Dermis microvascular lymphatic vessel endothelial cell (primary cell): ENCODE data around the gene BOLA2B. TPM values are rescaled to one million over a fixed set of nuclear protein-coding genes. Genes with fewer than 3 reads are reported as not detected.
A peak's percentile ranks its signal among the peaks of the same experiment; 100 is the strongest.
"Not testable (repeated sequence)": the region's sequence is repeated elsewhere in the genome, so short reads cannot be mapped to it uniquely, and the experiment has no call there.

ENCODE experiments used
- DNase-seq, 2 donors: peaks; one replicate each; pipeline versions ENCODE4 v3.0.0 to v3.0.0-alpha.2; 2010; ENCODE audit warnings: low read depth in 2 of 2
- total RNA-seq: library from RNA; depleted of rRNA; stranded (reverse); fragments of >200 nt; gene quantifications from 2 replicates; pipeline ENCODE4 v1.2.1, GENCODE V29; 2014

BOLA2B gene
- total RNA-seq, 1 donor from 2014 or later, result 26.6 TPM

DNA sequence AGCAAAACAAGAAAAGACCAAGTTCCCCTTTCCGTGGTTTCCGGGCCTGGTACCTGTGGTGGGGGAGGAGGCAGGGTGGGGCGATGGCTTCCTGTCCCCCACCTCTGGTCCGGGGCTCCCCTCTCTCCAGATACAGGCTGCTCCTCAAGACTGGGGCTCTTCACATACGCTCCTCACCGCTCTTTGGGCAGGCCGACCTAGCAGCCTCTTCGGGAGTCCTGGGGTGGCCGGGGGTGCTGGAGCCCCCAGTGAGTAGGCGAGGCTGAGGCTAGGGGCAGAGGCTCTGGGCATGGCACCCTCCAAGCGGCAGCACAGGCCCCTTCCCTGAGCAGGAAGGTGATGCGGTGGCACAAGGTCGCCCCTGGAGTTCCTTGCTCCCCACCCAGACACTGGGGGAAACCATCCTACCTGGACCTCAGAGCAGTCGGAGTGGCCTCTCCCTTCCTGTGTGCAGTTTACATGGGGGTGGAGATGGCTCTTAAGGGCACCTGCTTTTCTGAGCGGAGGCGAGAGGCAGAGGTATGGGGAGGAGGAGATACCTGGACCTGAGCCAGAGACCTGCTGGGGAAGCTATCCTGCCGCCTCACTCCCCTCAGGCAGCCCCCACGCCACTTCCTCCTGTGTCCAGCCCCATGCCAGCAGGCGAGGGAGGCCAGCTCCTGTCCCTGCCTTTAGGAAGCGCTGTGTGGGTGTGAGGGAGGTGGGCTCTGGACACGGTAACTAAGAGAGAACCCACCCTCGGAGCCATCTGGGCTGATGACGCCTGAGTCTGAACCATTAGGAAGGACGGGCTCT lies 9.2 kb downstream of the BOLA2B start:
- DNase-seq, result no peak

DNA sequence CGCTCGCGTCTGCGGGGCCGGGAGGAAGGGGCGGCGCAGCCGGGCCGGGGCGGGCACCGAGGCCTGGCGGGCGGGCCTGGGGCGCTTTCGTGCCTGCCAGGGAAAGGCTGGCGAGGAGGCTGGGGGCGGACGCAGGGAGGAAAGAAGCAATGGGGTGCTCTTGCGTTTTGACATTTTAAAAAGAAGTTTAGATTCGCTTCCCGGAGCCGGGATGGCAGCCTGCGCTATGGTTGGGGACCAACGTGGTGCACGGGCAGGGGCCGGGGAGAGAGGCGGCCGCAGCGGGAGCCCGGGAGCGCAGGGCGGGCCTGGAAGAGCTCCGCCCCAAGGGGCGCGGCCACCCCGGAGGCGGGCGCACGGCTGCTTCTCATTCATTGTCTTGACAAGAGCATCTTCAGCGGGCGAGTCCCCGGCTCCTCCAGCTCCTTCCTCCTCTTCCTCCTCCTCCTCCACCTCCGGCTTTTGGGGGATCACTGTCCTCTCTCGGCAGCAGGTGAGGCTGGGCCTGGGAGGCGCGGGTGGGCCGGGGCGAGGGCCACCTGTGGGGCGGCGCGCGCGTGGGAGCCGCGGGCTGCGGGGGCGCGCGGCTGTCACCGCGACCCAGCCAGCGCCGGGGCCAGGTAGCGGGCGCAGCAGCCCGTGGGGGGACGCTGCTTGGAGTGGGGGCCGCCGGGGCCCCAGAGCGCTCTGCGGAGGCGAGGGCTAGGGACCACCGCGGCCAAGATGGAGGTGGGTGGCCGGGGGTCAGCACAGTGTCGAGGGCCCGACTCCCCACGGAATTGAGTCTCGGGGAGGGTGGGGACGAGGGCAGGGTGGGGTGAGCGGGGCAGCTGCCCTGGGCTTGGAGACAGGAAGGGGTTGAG lies 10.0 kb downstream of the BOLA2B start, which contains the start of gene CORO1A:
Gene CORO1A (plus strand): TSS at position 370 of the 863 bp plus-strand sequence. CDS start 1,608 bp downstream, outside the sequence.
- DNase-seq, result peak in 1 of 2 donors; percentile 77

DNA sequence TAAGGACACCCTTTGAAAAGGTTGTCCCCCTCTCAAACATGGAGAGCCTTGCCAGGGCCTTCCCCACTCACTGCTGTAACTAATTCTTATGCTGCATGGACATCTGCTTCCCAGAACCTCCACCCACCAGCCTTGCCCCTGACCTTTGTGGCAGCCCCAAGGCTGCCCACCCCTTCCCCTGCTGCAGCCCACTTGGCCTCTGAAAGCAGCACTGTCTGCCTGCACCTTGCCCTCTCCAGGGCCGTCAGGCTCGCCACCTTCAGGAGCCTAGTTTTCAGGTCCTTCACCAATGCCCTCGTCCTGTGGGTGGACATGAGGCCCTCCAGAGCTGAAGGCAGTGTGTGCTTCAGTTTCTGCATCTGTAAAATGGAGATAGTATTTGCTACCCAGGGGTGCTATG lies 12.7 kb downstream of the BOLA2B start:
- DNase-seq, result no peak

DNA sequence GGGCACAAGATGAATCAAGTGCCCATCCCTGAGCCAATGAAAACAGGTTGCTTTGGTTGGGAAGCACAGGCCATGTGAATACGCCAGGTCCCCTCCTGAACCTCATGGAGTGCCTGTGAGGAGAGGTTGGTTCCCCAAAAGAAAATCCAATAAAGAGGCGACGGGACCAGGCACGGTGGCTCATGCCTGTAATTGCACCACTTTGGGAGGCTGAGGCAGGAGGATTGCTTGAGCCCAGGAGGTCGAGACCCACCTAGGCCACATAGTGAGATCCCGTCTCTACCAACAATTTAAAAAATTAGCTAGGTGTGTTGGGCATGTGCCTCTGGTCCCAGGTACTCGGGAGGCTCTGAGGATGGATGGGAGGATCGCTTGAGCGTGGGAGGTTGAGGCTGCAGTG lies 13.5 kb downstream of the BOLA2B start:
- no peak for DNase-seq

DNA sequence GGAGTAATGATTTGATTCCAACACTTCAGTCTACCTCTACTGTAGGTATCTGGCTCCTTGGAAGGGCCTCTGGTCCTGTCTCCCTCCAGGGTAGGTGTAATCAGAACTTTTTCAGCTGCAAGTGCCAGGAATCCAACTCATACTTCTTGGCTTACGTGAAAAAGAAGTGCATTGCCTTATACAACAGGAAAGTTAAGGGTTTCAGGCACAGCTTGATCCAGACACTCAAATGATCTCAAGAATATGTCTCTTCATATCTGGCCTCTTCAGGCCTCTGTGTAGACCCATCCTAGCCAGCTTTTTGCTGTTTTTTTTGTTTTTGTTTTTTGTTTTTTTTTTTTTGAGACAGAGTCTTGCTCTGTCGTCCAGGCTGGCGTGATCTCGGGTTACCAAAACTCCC lies 14.3 kb downstream of the BOLA2B start:
- DNase-seq, result no peak

DNA sequence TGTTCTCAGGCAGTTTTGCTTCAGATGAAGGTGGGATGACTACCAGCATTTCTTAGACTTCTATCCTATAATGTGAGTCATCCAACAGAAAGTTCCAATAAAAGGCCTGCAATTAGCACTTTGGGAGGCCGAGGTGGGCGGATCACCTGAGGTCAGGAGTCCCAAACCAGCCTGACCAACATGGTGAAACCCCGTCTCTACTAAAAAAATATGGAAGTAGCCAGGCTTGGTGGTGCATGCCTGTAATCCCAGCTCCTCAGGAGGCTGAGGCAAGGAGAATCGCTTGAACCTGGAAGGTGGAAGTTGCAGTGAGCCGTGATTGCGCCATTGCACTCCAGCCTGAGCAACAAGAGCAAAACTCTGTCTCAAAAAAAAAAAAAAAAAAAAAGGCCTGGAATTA lies 16.6 kb downstream of the BOLA2B start:
- DNase-seq, result not testable (repeated sequence)

DNA sequence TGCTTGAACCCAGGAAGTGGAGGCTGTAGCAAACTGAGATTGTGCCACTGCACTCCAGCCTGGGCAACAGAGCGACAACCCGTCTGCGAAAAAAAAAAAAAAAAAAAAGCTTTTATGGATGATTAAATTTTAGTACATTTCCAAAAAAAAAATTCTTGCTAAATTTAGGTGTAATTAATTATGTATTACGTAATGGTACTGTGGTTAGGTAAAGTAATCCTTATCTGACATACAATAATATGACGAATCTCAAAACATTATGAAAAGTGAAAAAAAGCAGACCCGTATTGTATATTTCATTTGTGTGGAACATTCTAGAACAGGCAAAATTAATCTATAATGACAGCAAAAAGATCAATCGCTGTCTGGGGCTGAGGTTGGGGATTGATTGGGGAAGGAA lies 20.4 kb downstream of the BOLA2B start:
- DNase-seq, result no peak

DNA sequence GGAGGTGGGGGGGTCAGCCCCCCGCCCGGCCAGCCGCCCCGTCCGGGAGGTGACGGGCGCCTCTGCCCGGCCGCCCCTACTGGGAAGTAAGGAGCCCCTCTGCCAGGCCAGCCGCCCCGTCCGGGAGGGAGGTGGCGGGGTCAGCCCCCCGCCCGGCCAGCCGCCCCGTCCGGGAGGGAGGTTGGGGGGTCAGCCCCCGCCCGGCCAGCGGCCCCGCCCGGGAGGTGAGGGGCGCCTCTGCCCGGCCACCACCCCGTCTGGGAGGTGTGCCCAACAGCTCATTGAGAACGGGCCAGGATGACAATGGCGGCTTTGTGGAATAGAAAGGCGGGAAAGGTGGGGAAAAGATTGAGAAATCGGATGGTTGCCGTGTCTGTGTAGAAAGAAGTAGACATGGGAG lies 23.3 kb downstream of the BOLA2B start:
- not testable (repeated sequence) for DNase-seq

DNA sequence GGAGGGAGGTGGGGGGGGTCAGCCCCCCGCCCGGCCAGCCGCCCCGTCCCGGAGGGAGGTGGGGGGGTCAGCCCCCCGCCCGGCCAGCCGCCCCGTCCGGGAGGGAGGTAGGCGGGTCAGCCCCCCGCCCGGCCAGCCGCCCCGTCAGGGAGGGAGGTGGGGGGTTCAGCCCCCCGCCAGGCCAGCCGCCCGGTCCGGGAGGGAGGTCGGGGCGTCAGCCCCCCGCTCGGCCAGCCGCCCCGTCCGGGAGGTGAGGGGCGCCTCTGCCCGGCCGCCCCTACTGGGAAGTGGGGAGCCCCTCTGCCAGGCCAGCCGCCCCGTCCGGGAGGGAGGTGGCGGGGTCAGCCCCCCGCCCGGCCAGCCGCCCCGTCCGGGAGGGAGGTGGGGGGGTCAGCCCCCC lies 24.1 kb downstream of the BOLA2B start:
- not testable (repeated sequence) for DNase-seq

DNA sequence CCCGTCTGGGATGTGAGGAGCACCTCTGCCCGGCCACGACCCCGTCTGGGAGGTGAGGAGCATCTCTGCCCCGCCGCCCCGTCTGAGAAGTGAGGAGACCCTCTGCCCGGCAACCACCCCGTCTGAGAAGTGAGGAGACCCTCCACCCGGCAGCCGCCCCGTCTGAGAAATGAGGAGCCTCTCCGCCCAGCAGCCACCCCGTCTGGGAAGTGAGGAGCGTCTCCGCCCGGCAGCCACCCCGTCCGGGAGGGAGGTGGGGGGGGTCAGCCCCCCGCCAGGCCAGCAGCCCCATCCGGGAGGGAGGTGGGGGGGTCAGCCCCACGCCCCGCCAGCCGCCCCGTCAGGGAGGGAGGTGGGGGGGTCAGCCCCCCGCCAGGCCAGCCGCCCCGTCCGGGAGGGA lies 24.7 kb downstream of the BOLA2B start:
- DNase-seq, result not testable (repeated sequence)

DNA sequence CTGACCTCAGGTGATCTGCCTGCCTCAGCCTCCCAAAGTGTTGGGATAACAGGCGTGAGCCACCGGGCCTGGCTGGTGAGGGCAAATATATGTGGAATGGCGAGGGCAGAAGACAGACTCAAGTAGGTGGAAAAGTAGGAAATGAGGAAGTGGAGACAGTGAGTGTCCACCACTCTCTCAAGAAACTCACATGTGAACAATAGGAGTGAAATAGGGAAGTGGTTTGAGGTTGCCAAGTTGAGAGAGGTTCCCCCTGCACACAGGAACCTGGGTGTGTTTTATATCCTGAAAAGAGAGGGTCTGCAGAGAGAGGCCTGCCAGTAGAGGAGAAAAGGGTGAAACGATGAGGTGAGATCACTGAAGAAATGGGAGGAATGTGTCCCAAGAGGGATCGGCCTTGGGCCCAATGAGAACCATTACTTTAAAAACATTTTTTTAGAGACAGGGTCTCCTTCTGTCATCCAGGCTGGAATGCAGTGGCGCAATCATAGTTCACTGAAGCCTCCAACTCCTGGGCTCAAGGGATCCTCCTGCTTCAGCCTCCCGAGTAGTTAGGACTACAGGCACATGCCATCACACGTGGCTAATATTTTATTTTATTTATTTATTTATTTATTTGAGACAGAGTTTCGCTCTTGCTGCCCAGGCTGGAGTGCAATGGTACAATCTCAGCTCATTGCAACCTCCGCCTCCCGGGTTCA lies 27.1 kb downstream of the BOLA2B start:
- DNase-seq, result no peak

DNA sequence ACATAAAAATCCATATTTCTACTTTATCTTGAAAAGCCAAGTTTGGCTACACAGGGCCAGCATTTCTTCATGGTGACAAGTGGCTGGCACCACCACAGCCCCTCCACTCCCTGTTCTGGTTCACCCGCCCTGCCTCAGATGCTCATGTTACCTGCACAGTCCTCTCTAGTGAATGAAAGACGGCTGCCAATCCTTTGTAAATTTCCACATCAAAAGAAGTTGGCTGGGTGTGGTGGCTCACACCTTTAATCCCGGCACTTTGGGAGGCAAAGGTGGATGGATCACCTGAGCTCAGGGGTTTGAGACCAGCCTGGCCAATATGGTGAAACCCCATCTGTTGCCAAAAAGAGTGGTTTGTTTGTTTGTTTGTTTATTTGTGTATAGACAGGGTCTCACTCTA lies 29.9 kb downstream of the BOLA2B start:
- DNase-seq, result no peak

DNA sequence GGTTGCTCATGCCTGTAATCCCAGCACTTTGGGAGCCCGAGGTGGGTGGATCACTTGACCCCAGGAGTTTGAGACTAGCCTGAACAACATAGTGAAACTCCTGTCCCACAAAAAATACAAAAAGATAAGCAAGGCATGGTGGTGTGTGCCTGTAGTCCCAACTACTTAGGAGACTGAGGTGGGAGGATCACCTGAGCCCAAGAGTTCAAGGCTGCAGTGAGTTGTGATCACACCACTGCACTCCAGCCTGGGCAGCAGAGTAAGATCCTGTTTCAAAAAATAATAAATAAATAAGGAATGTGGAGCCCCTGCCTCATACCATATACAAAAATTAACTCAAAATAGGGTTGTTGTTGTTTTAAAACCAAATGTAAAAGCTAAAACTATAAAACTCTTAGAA lies 36.3 kb downstream of the BOLA2B start:
- no peak for DNase-seq

DNA sequence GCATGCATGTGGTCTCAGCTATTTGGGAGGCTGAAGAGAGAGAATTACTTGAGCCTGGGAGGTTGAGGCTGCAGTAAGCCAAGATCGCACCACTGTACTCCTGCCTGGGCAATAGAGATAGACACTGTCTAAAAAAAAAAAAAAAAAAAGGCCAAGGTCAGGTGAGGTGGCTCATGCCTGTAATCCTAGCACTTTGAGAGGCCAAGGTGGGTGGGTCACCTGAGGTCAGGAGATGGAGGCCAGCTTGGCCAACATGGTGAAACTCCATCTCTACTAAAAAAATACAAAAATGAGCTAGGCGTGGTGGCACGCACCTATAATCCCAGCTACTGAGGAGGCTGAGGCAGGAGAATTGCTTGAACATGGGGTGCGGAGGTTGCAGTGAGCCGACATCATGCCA lies 38.3 kb downstream of the BOLA2B start:
- no peak for DNase-seq

DNA sequence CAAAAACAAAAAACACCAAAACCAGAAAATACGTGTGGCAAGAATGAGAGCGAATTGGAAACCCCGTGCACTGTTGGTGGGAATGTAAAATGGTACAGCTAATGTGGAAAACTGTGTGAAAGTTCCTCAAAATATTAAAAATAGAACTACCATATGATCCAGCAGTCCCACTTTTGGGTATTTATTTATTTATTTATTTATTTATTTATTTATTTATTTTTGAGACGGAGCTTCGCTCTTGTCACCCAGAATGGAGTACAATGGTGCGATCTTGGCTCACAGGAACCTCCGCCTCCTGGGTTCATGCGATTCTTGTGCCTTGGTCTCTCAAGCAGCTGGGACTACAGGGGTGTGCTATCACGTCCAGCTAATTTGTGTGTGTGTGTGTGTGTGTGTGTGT lies 40.9 kb downstream of the BOLA2B start:
- DNase-seq, result no peak

DNA sequence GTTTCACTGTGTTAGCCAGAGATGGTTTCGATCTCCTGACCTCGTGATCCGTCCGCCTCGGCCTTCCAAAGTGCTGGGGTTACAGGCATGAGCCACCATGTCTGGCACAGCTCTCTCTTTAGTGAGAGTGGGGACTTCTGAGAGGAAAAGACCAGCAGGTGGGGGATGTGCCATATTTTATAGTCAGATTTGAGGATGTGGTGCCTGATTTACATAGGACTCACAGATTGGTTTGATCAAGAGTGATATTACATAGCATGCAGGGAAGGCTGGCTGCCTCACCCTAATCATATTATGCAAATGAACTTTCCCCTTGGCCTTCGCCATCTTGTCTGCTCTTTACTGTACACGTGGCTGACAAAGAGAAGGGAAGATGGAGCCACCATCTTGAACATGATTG lies 42.4 kb downstream of the BOLA2B start:
- no peak for DNase-seq

DNA sequence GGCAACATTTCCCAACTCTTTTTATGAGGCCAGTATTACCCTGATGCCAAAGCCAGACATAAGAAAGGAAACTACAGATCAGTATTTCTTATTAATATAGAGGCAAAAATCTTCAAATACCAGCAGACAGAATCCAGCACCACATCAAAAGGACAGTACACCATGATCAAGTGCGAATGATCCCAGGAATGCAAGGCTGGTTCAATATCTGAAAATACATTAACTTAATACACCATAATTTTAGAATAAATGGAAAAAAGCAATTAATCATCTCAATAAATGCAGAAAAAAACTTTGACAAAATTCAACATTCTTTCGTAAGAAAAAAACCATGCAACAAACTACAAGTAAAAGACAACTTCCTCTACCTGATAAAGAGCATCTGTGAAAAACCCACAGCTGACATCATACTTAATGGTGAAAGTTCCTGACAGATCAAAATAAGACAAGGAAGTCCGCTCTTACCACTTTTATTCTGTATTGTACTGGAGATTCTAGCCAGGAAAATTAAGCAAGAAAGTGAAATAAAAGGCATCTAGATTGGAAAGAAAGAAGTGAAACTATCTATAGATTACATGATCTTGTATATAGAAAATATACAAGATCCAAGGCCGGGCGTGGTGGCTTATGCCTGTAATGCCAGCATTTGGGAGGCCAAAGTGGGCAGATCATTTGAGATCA lies 44.1 kb downstream of the BOLA2B start:
- DNase-seq, result no peak

DNA sequence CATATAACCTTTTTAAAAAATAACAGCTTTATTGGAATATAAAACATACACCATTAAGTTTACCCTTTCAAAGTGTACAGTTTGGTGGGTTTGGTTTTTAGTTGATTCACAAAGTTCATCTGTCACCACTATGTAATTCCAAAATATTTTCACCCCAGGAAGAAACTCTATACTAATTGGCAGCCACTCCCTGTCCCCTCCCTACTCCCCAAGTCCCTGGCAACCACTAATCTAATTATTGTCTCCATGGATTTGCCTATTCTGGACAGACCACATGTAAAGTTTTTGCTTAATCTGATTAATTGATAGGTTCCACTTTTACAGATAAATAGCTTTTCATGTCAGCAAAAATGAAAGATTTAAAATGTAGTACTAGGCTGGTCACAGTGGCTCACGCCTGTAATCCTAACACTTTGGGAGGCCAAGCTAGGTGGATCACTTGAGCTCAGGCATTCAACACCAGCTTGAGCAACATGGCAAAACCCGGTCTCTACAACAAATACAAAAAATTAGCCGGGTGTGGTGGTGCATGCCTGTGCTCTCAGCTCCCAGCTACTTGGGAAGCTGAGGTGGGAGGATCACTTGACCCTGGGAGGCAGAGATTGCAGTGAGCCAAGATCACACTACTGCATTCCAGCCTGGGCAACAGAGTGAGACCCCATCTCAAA lies 45.5 kb downstream of the BOLA2B start:
- no peak for DNase-seq

DNA sequence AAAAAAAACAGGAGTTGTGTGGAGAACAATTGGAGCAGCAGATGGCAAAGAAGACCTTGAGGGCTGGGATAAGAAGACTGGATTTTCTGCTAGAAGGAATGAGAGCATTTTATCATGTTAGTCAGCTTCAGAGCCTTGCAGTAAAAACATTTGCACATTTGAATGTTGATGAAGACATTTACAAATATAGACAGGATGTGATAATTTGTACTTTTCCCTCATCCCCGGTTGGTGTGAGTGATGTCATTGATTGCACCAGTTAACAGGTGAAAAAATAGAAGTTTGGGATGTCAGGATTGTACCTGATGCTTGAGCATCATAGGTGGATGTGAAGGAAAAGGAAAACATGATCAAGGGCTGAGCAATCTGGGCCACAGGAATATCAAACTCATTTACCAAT lies 47.8 kb downstream of the BOLA2B start:
- DNase-seq, result no peak

DNA sequence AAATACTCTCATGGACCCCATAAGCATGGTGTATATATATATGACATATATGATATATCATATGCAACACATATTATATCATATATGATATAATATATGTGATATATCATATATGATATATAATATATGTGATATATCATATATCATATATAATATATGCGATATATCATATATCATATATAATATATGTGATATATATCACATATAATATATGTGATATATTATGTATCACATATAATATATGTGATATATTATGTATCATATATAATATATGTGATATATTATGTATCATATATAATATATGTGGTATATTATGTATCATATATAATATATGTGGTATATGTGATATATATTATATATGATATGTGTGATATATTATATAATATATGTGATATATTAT lies 48.5 kb downstream of the BOLA2B start:
- DNase-seq, result no peak

DNA sequence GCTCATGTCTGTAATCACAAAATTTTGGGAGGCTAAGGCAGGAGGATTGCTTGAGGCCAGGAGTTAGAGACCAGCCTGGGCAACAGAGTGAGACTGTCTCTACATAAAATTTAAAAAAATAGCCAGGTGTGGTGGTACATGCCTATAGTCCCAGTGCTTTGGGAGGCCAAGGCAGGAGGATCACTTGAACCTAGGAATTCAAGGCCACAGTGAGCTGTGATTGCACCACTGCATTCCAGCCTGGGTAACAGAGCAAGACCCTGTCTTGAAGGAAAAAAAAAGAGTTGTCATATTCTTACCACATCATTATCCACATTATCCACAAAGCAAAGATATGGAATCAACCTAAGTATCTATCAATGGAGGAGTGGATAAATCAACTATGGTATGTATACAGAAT lies 49.4 kb downstream of the BOLA2B start:
- no peak for DNase-seq
